HCT116 (cell line): ENCODE measurements around the gene ROGDI.

Experiments
- CBX3 ChIP-seq: IDR thresholded peaks from 2 replicates; pipeline ENCODE4 v1.6.1; 2012; ENCODE audit warnings: low read depth
- CTCF ChIP-seq, 3 experiments: fragments of 200-600 bp in 1 of 3; sonication (generic) in 1 of 3; IDR thresholded peaks in 2 of 3; conservative IDR thresholded peaks in 1 of 3; 2 replicates each; pipeline ENCODE4 v1.5.1; 2012 to 2017; ENCODE audit warnings: low read depth in 2 of 3, low read length in 2 of 3, antibody characterized with exemption in 1 of 3, borderline replicate concordance in 1 of 3, control low read depth in 1 of 3, mild to moderate bottlenecking in 1 of 3, mixed read lengths in 1 of 3, mixed run types in 1 of 3, moderate library complexity in 1 of 3; ENCODE audit not compliant: insufficient read depth in 1 of 3
- ELF1 ChIP-seq: IDR thresholded peaks from 2 replicates; pipeline ENCODE4 v1.6.1; 2012; ENCODE audit warnings: low read depth, borderline replicate concordance
- POLR2A ChIP-seq: IDR thresholded peaks from 2 replicates; pipeline ENCODE4 v1.7.0; 2011; ENCODE audit warnings: borderline replicate concordance; ENCODE audit not compliant: insufficient read depth, insufficient read length; ENCODE audit errors: extremely low read depth
- POLR2AphosphoS5 ChIP-seq: IDR thresholded peaks from 2 replicates; pipeline ENCODE4 v1.6.1; 2011; ENCODE audit warnings: mild to moderate bottlenecking, low read depth, low read length, moderate library complexity
- SP1 ChIP-seq: IDR thresholded peaks from 2 replicates; pipeline ENCODE4 v1.6.1; 2012; ENCODE audit warnings: low read depth
- TF ChIP-seq, protein P1 (sequence below): IDR thresholded peaks from 2 replicates; pipeline ENCODE4 v1.6.1; 2012

- TF ChIP-seq POLR2A (no peak), ELF1 (no peak), CTCF (IDR thresholded peaks at IDR 0.05 in 2 of 3, conservative IDR thresholded peaks at IDR 0.05 in 1 of 3; ENCODE audit: borderline replicate concordance in 1 of 3, insufficient read depth in 1 of 3, low read depth in 2 of 3, low read length in 2 of 3) (0 out of 6 replicates have a peak, but pooled peaks of 1 of the 3 experiments have one; percentile 2), SP1 (no peak), POLR2AphosphoS5 (no peak), CBX3 (no peak)
- TF ChIP-seq, protein P1, sequence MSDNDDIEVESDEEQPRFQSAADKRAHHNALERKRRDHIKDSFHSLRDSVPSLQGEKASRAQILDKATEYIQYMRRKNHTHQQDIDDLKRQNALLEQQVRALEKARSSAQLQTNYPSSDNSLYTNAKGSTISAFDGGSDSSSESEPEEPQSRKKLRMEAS = no peak
Measured at GRCh38 chr16:4814542-4815173, 12.2 kb upstream of the ROGDI start.
